K562 (cell line): ENCODE measurements around the gene IQCK. TPM values are rescaled to one million over a fixed set of nuclear protein-coding genes. Genes with fewer than 3 reads are reported as not detected.

Experiments
- ATAC-seq: fragments of 200-7000 bp; cut with Tn5 transposase; 3 replicates; pipeline ENCODE4 v1.9.1; 2020; ENCODE audit warnings: moderate library complexity
- BruUV-seq: library from RNA; stranded (reverse); fragments of 400-500 nt; replicated peaks from 2 replicates; lab custom pipeline; 2021; lab: Mats Ljungman, UMichigan
- CTCF ChIA-PET: fragments of 300-600 bp; formaldehyde crosslinking; extraction: SDS; loops from one replicate; lab custom pipeline; 2021; ENCODE audit warnings: low intra/inter-chr PET ratio; lab: Yijun Ruan, JAX
- POLR2A ChIA-PET: fragments of 300-600, 350-650 bp; sonication (Branson Sonifier 250); formaldehyde crosslinking; extraction: SDS; loops from one replicate; lab custom pipeline; 2021; ENCODE audit warnings: antibody characterized with exemption, inconsistent platforms; lab: Yijun Ruan, JAX
- DNase-seq, 4 experiments: peaks; one replicate each; pipeline versions ENCODE4 v3.0.0 to v3.0.0-alpha.2; 2011 to 2018; ENCODE audit warnings: low spot score in 3 of 4, mixed read lengths in 3 of 4; ENCODE audit errors: extremely low read depth in 1 of 4
- FAIRE-seq: peaks from 2 replicates; lab custom pipeline; 2011; peaks lifted over from hg19 to GRCh38; lab: Jason Lieb, UNC
- H2AFZ ChIP-seq: 2 replicates; pipeline ENCODE4 v1.6.0; 2011; ENCODE audit warnings: low read depth, low read length, control low read depth, inconsistent platforms
- H3K27ac ChIP-seq: fragments of 200-600 bp; 3 replicates; pipeline ENCODE4 v1.8.0; 2011; ENCODE audit warnings: low read depth, mild to moderate bottlenecking, control low read depth, inconsistent platforms, low read length, moderate library complexity, mixed read lengths; ENCODE audit errors: extremely low read depth
- H3K27me3 ChIP-seq, 2 experiments: fragments of 300-600 bp in 1 of 2; 2 replicates in 1 of 2; 3 replicates in 1 of 2; pipeline versions ENCODE4 v1.6.0 to v1.8.0; 2011; ENCODE audit warnings: inconsistent platforms in 2 of 2, low read length in 2 of 2, mild to moderate bottlenecking in 1 of 2, mixed read lengths in 1 of 2, moderate library complexity in 1 of 2; ENCODE audit not compliant: control insufficient read depth in 2 of 2, insufficient read depth in 2 of 2
- H3K36me3 ChIP-seq: fragments of 300-600 bp; 3 replicates; pipeline ENCODE4 v1.8.0; 2011; ENCODE audit warnings: mild to moderate bottlenecking, low read length, inconsistent platforms; ENCODE audit not compliant: control insufficient read depth, insufficient read depth
- H3K4me1 ChIP-seq, 2 experiments: fragments of 200-600 bp in 1 of 2; replicated peaks in 1 of 2; 2 replicates in 1 of 2; 3 replicates in 1 of 2; pipeline versions ENCODE4 v1.5.1 to v1.8.0; 2011; ENCODE audit warnings: inconsistent platforms in 2 of 2, low read length in 2 of 2, mild to moderate bottlenecking in 1 of 2, mixed read lengths in 1 of 2, moderate library complexity in 1 of 2; ENCODE audit not compliant: control insufficient read depth in 2 of 2, insufficient read depth in 2 of 2
- H3K4me2 ChIP-seq: 2 replicates; pipeline ENCODE4 v1.6.1; 2011; ENCODE audit warnings: low read length, control low read depth, inconsistent platforms, mixed read lengths; ENCODE audit not compliant: insufficient read depth
- H3K4me3 ChIP-seq: fragments of 200-600 bp; sonication (generic), shearing (Covaris generic); 2 replicates; pipeline ENCODE4 v1.5.1; 2016; ENCODE audit warnings: control low read depth, inconsistent platforms
- H3K79me2 ChIP-seq: fragments of 200-600 bp; 3 replicates; pipeline ENCODE4 v1.8.0; 2011; ENCODE audit warnings: low read length, inconsistent platforms; ENCODE audit not compliant: control insufficient read depth, insufficient read depth
- H3K9ac ChIP-seq, 2 experiments: 2 replicates each; pipeline versions ENCODE4 v1.6.0 to v1.6.1; 2011; ENCODE audit warnings: low read depth in 2 of 2, low read length in 2 of 2, control low read depth in 1 of 2, inconsistent platforms in 1 of 2, mild to moderate bottlenecking in 1 of 2, mixed read lengths in 1 of 2; ENCODE audit not compliant: insufficient read depth in 1 of 2
- H3K9me1 ChIP-seq: one replicate; pipeline ENCODE4 v1.6.0; 2011; ENCODE audit warnings: inconsistent platforms, mild to moderate bottlenecking, low read length, moderate library complexity; ENCODE audit not compliant: control insufficient read depth, insufficient read depth
- H3K9me3 ChIP-seq: replicated peaks from 2 replicates; pipeline ENCODE4 v1.5.1; 2011; ENCODE audit warnings: low read depth, low read length, inconsistent platforms; ENCODE audit not compliant: control insufficient read depth, insufficient read depth
- H4K20me1 ChIP-seq: replicated peaks from 2 replicates; pipeline ENCODE4 v1.6.1; 2011; ENCODE audit warnings: low read length, inconsistent platforms, mixed read lengths; ENCODE audit not compliant: control insufficient read depth, insufficient read depth
- BCOR ChIP-seq: fragments of 450-650 bp; IDR thresholded peaks from 2 replicates; pipeline ENCODE4 v1.6.1; 2016
- CREB1 ChIP-seq, 2 experiments: sonication (generic) in 1 of 2; formaldehyde crosslinking in 1 of 2; IDR thresholded peaks; 2 replicates each; pipeline versions ENCODE4 v1.6.1 to v1.8.0; 2012 to 2022; ENCODE audit warnings: inconsistent platforms in 1 of 2, mild to moderate bottlenecking in 1 of 2, missing genetic modification reagents in 1 of 2, moderate library complexity in 1 of 2
- DNMT1 ChIP-seq: fragments of 450-650 bp; IDR thresholded peaks from 2 replicates; pipeline ENCODE4 v1.6.1; 2016; ENCODE audit warnings: antibody characterized with exemption, mild to moderate bottlenecking
- FOXA3 ChIP-seq, 2 experiments: fragments of 450-650 bp in 1 of 2; sonication (generic) in 1 of 2; formaldehyde crosslinking; IDR thresholded peaks in 1 of 2; conservative IDR thresholded peaks in 1 of 2; 2 replicates each; pipeline versions ENCODE4 v1.4.0 to v1.8.0; 2020 to 2022; ENCODE audit warnings: mild to moderate bottlenecking in 2 of 2, missing genetic modification reagents in 1 of 2
- MAZ ChIP-seq, 2 experiments: fragments of 450-650 bp in 1 of 2; sonication (generic) in 1 of 2; formaldehyde crosslinking; IDR thresholded peaks in 1 of 2; conservative IDR thresholded peaks in 1 of 2; 2 replicates each; pipeline versions ENCODE4 v1.4.0 to v1.5.0; 2020; ENCODE audit warnings: mild to moderate bottlenecking in 1 of 2, missing genetic modification reagents in 1 of 2
- POLR2AphosphoS2 ChIP-seq: IDR thresholded peaks from 2 replicates; pipeline ENCODE4 v1.6.1; 2012; ENCODE audit warnings: low read length, improper control_type of control experiment
- PRMT5 ChIP-seq: sonication (generic); formaldehyde crosslinking; IDR thresholded peaks from 2 replicates; pipeline ENCODE4 v1.5.0; 2020; ENCODE audit warnings: missing genetic modification reagents
- PTBP1 ChIP-seq: fragments of 200-400 bp; formaldehyde crosslinking; IDR thresholded peaks from 2 replicates; pipeline ENCODE4 v1.6.1; 2017; ENCODE audit warnings: low read depth, low read length
- TGIF2 ChIP-seq: sonication (generic); formaldehyde crosslinking; IDR thresholded peaks from 2 replicates; pipeline ENCODE4 v1.8.1; 2022; ENCODE audit warnings: mild to moderate bottlenecking, missing genetic modification reagents, moderate library complexity
- ZNF146 ChIP-seq: IDR thresholded peaks from one replicate; pipeline ENCODE4 v1.6.1; 2018; ENCODE audit warnings: missing compliant biosample characterization; ENCODE audit not compliant: unreplicated experiment
- ZNF551 ChIP-seq: fragments of 250-450 bp; sonication (Bioruptor Pico); IDR thresholded peaks from 2 replicates; pipeline ENCODE4 v1.5.0; 2021; ENCODE audit warnings: mild to moderate bottlenecking, moderate library complexity
- ZNF586 ChIP-seq: fragments of 450-650 bp; formaldehyde crosslinking; conservative IDR thresholded peaks from 2 replicates; pipeline ENCODE4 v1.4.0; 2020; ENCODE audit warnings: mild to moderate bottlenecking, moderate library complexity
- ZNF717 ChIP-seq: fragments of 250-450 bp; sonication (Bioruptor Pico); IDR thresholded peaks from 2 replicates; pipeline ENCODE4 v1.5.0; 2021
- ZNF76 ChIP-seq: fragments of 250-450 bp; sonication (Bioruptor Pico); IDR thresholded peaks from 2 replicates; pipeline ENCODE4 v1.4.0; 2020; ENCODE audit warnings: mild to moderate bottlenecking, moderate library complexity, borderline replicate concordance
- WGBS: fragments of 100-300 bp; shearing (Covaris generic); methylation state at CpG from one replicate; pipeline ENCODE4 v1.1.6; 2016; ENCODE audit warnings: low coverage, mixed read lengths; ENCODE audit not compliant: insufficient coverage; ENCODE audit errors: missing lambda C conversion rate; 5-methylcytosine and 5-hydroxymethylcytosine counted together
- in situ Hi-C: fragments of 300-500 bp; cut with MboI; formaldehyde crosslinking; loops from 4 replicates; pipeline ENCODE4 v1.15.0; 2018; ENCODE audit warnings: inconsistent platforms, mixed read lengths
- intact Hi-C: fragments of 100-400 bp; cut with micrococcal nuclease; formaldehyde crosslinking; loops from 2 replicates; pipeline ENCODE4 v1.14.2; 2022
- polyA plus RNA-seq, 8 experiments: library from polyadenylated mRNA; depleted of rRNA in 4 of 8; stranded (reverse) in 5 of 8; unstranded in 3 of 8; fragments of >200 nt; fragmentation: Nextera tagmentation in 2 of 8; fragmentation: Illumina TruSeq in 1 of 8; extraction: Ambion mirVana in 2 of 8; extraction: Trizol in 1 of 8; gene quantifications; 2 replicates each; pipeline versions ENCODE4 v1.2.1 to v1.2.3, GENCODE V29; 2011 to 2014; ENCODE audit warnings: inconsistent platforms in 1 of 8, missing spikeins in 1 of 8
- total RNA-seq, 7 experiments: library from RNA; depleted of rRNA in 6 of 7; stranded (reverse); fragments of >200 nt in 6 of 7; fragmentation: Illumina TruSeq in 2 of 7; extraction: Trizol in 2 of 7; gene quantifications; 2 replicates each; pipeline versions ENCODE4 v1.2.1 to v1.2.3, GENCODE V29; 2011 to 2021; ENCODE audit warnings: low replicate concordance in 1 of 7
- TF ChIP-seq, protein P1 (sequence below), 2 experiments: IDR thresholded peaks; 2 replicates each; pipeline ENCODE4 v1.6.1; 2012; ENCODE audit warnings: improper control_type of control experiment in 2 of 2, low read depth in 2 of 2, low read length in 2 of 2, borderline replicate concordance in 1 of 2
- TF ChIP-seq, protein P2 (sequence below): fragments of 450-650 bp; IDR thresholded peaks from 2 replicates; pipeline ENCODE4 v1.6.1; 2016; ENCODE audit warnings: borderline replicate concordance
- TF ChIP-seq, protein P3 (sequence below): fragments of 250-450 bp; sonication (Bioruptor Pico); IDR thresholded peaks from 2 replicates; pipeline ENCODE4 v1.8.0; 2021; ENCODE audit warnings: moderate library complexity, mild to moderate bottlenecking, inconsistent platforms

The IQCK gene
- total and polyA plus RNA-seq, 9 of the 15 experiments (the other 6 are each of a cell fraction or from before 2014, with no cell fraction given): 5.2 to 12.2 (median 7.3) TPM

DNA sequence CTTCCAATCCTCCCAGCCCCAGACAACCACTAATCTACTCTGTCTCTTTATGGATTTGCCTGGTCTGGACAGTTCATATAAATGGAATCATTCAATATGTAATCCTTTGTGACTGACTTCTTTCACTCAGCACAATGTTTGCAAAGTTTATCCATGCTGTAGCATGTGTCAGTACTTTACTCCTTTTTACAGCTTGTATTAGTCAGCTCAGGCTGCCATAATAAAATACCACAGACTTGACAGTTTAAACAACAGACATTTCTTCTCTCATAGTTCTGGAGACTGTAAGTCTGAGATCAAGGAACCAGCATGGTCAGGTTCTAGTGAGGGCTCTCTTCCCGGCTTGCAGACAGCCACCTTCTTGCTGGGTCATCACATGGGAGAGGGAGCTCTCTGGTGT lies 125.3 kb downstream of the IQCK start:
- Histone ChIP-seq H3K9me1 (no peaks in the 10 kb centered on the region), H3K36me3 (no peaks in the 10 kb centered on the region), H3K27me3 (no peaks in the 10 kb centered on the region), H3K4me1 (peaks cover 0 to 22% of the 10 kb centered on the region in 2 experiments; a peak in 2 of 5 replicates), H3K27ac (peak overlapping the region; percentile 31), H3K9ac (no peak overlapping the region), H2AFZ (0 out of 2 replicates have a peak overlapping the region, but pooled peaks have one; percentile 14), H3K4me3 (no peak overlapping the region), H3K79me2 (no peaks in the 10 kb centered on the region), H4K20me1 (no peaks in the 10 kb centered on the region), H3K4me2 (peak overlapping the region; percentile 1; the same call in 1 of the 2 replicates), H3K9me3 (no peaks in the 10 kb centered on the region)
- ChIA-PET POLR2A (interaction anchor here (0.6 to 0.9 kb wide), 3 partner anchors 28 to 162 kb away, joined by 3 read pairs; no protein-coding TSS in a partner anchor), CTCF (no interaction called here)
- no TSS peak for BruUV-seq
- in situ Hi-C loops: no loop called here
- ATAC-seq (peak; percentile 54; the same call in 2 of the 3 replicates), FAIRE-seq (no peak), DNase-seq (peak in 1 of 4 experiments; percentile 24)
- intact Hi-C loops: no loop called here
- 9% methylated on average over 1 of the region's 1 CpG for WGBS
- no peak for TF ChIP-seq CREB1 (IDR thresholded peaks at IDR 0.05)
- TF ChIP-seq CREB1 (CRISPR knock-in tag; IDR thresholded peaks at IDR 0.05): no peak
- no peak for TF ChIP-seq ZNF551 (CRISPR knock-in tag)
- no peak for TF ChIP-seq FOXA3 (CRISPR knock-in tag; conservative IDR thresholded peaks at IDR 0.05 in 1 of 2, IDR thresholded peaks at IDR 0.05 in 1 of 2)
- TF ChIP-seq, protein P1, sequence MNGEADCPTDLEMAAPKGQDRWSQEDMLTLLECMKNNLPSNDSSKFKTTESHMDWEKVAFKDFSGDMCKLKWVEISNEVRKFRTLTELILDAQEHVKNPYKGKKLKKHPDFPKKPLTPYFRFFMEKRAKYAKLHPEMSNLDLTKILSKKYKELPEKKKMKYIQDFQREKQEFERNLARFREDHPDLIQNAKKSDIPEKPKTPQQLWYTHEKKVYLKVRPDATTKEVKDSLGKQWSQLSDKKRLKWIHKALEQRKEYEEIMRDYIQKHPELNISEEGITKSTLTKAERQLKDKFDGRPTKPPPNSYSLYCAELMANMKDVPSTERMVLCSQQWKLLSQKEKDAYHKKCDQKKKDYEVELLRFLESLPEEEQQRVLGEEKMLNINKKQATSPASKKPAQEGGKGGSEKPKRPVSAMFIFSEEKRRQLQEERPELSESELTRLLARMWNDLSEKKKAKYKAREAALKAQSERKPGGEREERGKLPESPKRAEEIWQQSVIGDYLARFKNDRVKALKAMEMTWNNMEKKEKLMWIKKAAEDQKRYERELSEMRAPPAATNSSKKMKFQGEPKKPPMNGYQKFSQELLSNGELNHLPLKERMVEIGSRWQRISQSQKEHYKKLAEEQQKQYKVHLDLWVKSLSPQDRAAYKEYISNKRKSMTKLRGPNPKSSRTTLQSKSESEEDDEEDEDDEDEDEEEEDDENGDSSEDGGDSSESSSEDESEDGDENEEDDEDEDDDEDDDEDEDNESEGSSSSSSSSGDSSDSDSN (IDR thresholded peaks at IDR 0.05; ENCODE audit: borderline replicate concordance in 1 of 2, low read depth in 2 of 2, low read length in 2 of 2): no peak
- no peak for TF ChIP-seq PTBP1
- no peak for TF ChIP-seq BCOR
- TF ChIP-seq DNMT1: no peak
- no peak for TF ChIP-seq PRMT5 (CRISPR knock-in tag)
- no peak for TF ChIP-seq MAZ (CRISPR knock-in tag; conservative IDR thresholded peaks at IDR 0.05 in 1 of 2, IDR thresholded peaks at IDR 0.05 in 1 of 2)
- no peak for TF ChIP-seq ZNF586 (CRISPR knock-in tag)
- TF ChIP-seq POLR2AphosphoS2: no peak
- TF ChIP-seq, protein P2, sequence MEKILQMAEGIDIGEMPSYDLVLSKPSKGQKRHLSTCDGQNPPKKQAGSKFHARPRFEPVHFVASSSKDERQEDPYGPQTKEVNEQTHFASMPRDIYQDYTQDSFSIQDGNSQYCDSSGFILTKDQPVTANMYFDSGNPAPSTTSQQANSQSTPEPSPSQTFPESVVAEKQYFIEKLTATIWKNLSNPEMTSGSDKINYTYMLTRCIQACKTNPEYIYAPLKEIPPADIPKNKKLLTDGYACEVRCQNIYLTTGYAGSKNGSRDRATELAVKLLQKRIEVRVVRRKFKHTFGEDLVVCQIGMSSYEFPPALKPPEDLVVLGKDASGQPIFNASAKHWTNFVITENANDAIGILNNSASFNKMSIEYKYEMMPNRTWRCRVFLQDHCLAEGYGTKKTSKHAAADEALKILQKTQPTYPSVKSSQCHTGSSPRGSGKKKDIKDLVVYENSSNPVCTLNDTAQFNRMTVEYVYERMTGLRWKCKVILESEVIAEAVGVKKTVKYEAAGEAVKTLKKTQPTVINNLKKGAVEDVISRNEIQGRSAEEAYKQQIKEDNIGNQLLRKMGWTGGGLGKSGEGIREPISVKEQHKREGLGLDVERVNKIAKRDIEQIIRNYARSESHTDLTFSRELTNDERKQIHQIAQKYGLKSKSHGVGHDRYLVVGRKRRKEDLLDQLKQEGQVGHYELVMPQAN: no peak
- TF ChIP-seq, protein P3, sequence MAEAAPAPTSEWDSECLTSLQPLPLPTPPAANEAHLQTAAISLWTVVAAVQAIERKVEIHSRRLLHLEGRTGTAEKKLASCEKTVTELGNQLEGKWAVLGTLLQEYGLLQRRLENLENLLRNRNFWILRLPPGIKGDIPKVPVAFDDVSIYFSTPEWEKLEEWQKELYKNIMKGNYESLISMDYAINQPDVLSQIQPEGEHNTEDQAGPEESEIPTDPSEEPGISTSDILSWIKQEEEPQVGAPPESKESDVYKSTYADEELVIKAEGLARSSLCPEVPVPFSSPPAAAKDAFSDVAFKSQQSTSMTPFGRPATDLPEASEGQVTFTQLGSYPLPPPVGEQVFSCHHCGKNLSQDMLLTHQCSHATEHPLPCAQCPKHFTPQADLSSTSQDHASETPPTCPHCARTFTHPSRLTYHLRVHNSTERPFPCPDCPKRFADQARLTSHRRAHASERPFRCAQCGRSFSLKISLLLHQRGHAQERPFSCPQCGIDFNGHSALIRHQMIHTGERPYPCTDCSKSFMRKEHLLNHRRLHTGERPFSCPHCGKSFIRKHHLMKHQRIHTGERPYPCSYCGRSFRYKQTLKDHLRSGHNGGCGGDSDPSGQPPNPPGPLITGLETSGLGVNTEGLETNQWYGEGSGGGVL: no peak
- TF ChIP-seq ZNF717 (CRISPR knock-in tag): no peak
- no peak for TF ChIP-seq ZNF146 (CRISPR knock-in tag)
- no peak for TF ChIP-seq TGIF2 (CRISPR knock-in tag)
- no peak for TF ChIP-seq ZNF76 (CRISPR knock-in tag)
